ENCODE results near the gene BRF1. TPM values are rescaled to one million over a fixed set of nuclear protein-coding genes. Genes with fewer than 3 reads are reported as not detected.

BRF1 gene
- total RNA-seq, 2 experiments from 2014 or later = 20.0 to 28.1 TPM

DNA sequence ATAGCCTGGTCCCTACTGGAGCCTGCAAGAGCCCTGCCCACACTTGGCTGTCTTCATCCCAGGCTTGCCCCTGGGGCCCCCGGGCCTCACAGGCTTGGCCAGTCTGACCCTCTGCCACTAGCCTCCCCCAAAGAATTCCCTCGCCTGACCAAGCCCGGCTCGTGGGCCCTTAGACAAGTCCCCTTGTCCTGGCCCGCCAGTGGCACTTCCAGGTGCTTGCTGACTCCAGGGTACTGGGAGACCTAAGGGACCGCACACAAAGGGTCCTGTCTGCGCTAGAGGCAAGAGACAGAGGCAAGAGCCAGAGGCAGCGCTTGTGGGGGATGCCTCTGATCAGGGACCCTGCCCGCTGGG lies 47.5 kb downstream of the BRF1 start:
- Mint-ChIP-seq H3K27ac (no peak overlapping the region), H3K36me3 (ENCODE audit: low read depth) (peaks cover 10% of the 10 kb centered on the region), H3K4me1 (no peaks in the 10 kb centered on the region), H3K4me3 (no peak overlapping the region), H3K27me3 (no peaks in the 10 kb centered on the region), H3K9me3 (ENCODE audit: low read depth) (no peaks in the 10 kb centered on the region)
- intact Hi-C loops (cut with DNase I, micrococcal nuclease) = no loop called here
- DNase-seq = no peak
- no peak for ATAC-seq
- CTCF ChIA-PET = no interaction called here
- POLR2A ChIA-PET = no interaction called here

DNA sequence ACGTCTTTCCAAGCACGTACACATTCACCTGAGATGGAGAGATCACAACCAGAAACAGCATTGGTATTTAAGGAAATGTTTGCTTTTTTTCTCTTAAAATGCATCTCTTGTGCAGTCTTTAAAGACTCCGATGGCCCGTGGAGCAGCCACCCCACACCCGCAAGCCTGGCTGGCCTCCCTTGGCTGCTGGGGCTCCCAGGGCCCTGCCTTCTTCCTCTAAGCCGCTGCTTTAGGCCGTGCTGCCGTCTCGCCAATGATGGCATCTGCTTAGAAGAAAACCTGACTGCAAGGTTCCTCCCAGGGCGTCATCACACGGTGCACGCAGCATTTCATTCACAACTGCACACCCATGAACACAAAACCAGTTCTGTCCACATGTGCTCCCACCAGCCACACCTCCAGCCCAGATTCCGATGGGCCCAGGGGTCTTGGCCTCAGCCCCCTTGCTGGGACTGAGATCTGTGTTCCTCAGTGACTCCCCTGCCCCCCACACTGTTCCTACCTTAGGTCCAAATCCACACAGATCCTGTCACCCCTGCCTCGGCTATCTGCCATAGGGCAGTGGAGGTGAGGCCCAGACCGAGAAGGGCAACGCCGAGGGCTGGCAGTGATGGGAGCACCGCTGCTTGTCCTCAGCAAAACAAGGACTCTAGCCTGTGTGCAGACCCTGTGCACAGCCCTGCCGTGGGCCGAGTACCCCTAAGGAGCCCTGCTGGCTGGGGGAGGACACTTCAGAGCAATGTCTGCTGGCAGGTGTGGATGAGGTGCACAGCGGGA lies 48.1 kb downstream of the BRF1 start:
- ChIA-PET POLR2A (no interaction called here), CTCF (no interaction called here)
- ATAC-seq = no peak
- Mint-ChIP-seq H3K27me3 (no peaks in the 10 kb centered on the region), H3K4me3 (no peak overlapping the region), H3K27ac (no peak overlapping the region), H3K4me1 (peaks cover under 1% of the 10 kb centered on the region), H3K9me3 (ENCODE audit: low read depth) (no peaks in the 10 kb centered on the region), H3K36me3 (ENCODE audit: low read depth) (peaks cover 10% of the 10 kb centered on the region)
- intact Hi-C loops (cut with DNase I, micrococcal nuclease) = no loop called here
- DNase-seq = no peak

DNA sequence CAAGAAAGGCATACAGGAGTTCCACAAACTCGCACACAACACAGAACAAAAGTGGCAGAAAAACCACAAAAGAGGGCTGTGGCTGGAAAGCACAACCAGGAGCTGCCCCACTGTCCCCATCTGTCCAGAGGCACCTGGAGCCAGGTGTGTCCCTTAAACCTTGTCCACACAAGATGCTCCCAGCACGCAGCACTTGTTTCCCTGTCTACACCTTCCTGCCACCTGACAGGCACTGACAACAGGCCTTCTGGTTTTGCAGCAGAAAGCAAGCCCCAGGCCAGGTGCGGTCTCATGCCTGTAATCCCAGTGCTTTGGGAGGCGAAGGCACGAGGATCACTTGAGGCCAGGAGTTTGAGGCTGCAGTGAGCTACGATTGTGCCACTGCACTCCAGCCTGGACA lies 48.9 kb downstream of the BRF1 start:
- ChIA-PET POLR2A (no interaction called here), CTCF (no interaction called here)
- intact Hi-C loops (cut with DNase I, micrococcal nuclease) = no loop called here
- ATAC-seq = no peak
- H3K27me3 Mint-ChIP-seq = no peaks in the 10 kb centered on the region
- peaks cover 14% of the 10 kb centered on the region for H3K36me3 Mint-ChIP-seq (ENCODE audit: low read depth)
- no peaks in the 10 kb centered on the region for H3K9me3 Mint-ChIP-seq (ENCODE audit: low read depth)
- no peak overlapping the region for H3K4me3 Mint-ChIP-seq
- H3K4me1 Mint-ChIP-seq = peaks cover 9% of the 10 kb centered on the region
- no peak overlapping the region for H3K27ac Mint-ChIP-seq
- DNase-seq = no peak

GRCh38 chr14:105250986-105251385 lies 49.8 kb downstream of the BRF1 start:
- H3K4me3 Mint-ChIP-seq = no peak overlapping the region

GRCh38 chr14:105250008-105250366 lies 50.8 kb downstream of the BRF1 start:
- no peak overlapping the region for H3K27ac Mint-ChIP-seq
- H3K4me1 Mint-ChIP-seq = peaks cover 15% of the 10 kb centered on the region
- H3K36me3 Mint-ChIP-seq (ENCODE audit: low read depth) = peaks cover 21% of the 10 kb centered on the region
- ATAC-seq = no peak
- ChIA-PET POLR2A (interaction anchor here (1.1 kb wide), 1 partner anchor 241 kb away, joined by 4 read pairs; the partner anchor contains the start of gene TEDC1), CTCF (no interaction called here)
- H3K9me3 Mint-ChIP-seq (ENCODE audit: low read depth) = no peaks in the 10 kb centered on the region
- no peak for DNase-seq
- intact Hi-C loops (cut with DNase I, micrococcal nuclease) = no loop called here
- peak overlapping the region; percentile 68 for H3K4me3 Mint-ChIP-seq
- H3K27me3 Mint-ChIP-seq = no peaks in the 10 kb centered on the region

More at GRCh38 chr14:105250986-105251385, 49.8 kb downstream of the BRF1 start:
- no peaks in the 10 kb centered on the region for H3K27me3 Mint-ChIP-seq
- H3K9me3 Mint-ChIP-seq (ENCODE audit: low read depth) = no peaks in the 10 kb centered on the region
- intact Hi-C loops (cut with DNase I, micrococcal nuclease) = no loop called here
- POLR2A ChIA-PET = interaction anchor here (1.1 kb wide), 1 partner anchor 240 kb away, joined by 4 read pairs; the partner anchor contains the start of gene TEDC1
- CTCF ChIA-PET = interaction anchor here (0.6 to 0.7 kb wide), 2 partner anchors 34 to 194 kb away, joined by 3 read pairs; no protein-coding TSS in a partner anchor
- ATAC-seq = no peak
- H3K27ac Mint-ChIP-seq = no peak overlapping the region
- DNase-seq = no peak
- peaks cover 21% of the 10 kb centered on the region for H3K36me3 Mint-ChIP-seq (ENCODE audit: low read depth)
- peaks cover 10% of the 10 kb centered on the region for H3K4me1 Mint-ChIP-seq

DNA sequence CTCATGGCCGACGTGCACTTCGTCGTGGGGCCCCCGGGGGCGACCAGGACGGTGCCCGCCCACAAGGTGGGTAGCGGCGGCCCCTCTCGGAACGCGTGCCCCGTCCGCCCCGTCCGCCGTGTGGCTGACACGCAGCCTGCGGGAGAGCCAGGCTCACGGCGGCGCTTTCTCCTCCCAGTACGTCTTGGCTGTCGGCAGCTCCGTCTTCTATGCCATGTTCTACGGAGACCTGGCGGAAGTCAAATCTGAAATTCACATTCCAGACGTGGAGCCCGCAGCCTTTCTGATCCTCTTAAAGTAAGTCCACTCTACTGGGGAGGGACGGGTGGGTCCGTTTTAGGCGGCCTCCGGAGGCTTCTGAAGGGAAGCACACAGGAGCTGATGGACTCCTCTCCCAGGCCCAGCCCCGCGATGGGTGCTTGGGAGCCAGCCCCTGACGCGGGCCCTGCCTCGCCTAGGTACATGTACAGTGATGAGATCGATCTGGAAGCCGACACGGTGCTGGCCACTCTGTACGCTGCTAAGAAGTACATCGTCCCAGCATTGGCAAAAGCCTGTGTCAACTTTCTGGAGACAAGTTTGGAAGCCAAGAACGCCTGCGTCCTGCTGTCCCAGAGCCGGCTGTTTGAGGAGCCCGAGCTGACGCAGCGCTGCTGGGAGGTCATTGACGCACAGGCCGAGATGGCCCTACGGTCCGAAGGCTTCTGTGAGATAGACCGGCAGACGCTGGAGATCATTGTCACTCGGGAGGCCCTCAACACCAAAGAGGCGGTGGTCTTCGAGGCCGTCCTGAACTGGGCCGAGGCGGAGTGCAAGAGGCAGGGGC lies 51.4 kb downstream of the BRF1 start:
- ChIA-PET CTCF (interaction anchor here (1.0 to 1.3 kb wide), 2 partner anchors 65 to 241 kb away, joined by 3 read pairs; partner anchors contain the start of gene PACS2), POLR2A (no interaction called here)
- Mint-ChIP-seq H3K9me3 (ENCODE audit: low read depth) (no peaks in the 10 kb centered on the region), H3K27me3 (no peaks in the 10 kb centered on the region), H3K36me3 (ENCODE audit: low read depth) (peaks cover 25% of the 10 kb centered on the region), H3K4me3 (peak overlapping the region; percentile 68), H3K27ac (peak overlapping the region; percentile 51), H3K4me1 (peaks cover 15% of the 10 kb centered on the region)
- ATAC-seq = no peak
- intact Hi-C loops (cut with DNase I, micrococcal nuclease) = loop anchor here in 1 of 2 experiments (10.0 kb wide), 1 partner anchor 85 kb away; the partner anchor contains the start of gene JAG2
- DNase-seq = no peak

- ChIA-PET POLR2A (interaction anchor here (0.6 kb wide), 2 partner anchors 53 to 250 kb away, joined by 3 to 5 read pairs; no protein-coding TSS in a partner anchor), CTCF (interaction anchor here (0.7 to 1.3 kb wide), 4 partner anchors 29 to 241 kb away, joined by 3 to 4 read pairs (median 3); partner anchors contain the start of gene PACS2)
- peak within 1 kb of the TSS; percentile 51 for H3K27ac Mint-ChIP-seq
- DNase-seq (peak; percentile 93), ATAC-seq (peak; percentile 97)
- peak within 1 kb of the TSS; percentile 74 for H3K4me3 Mint-ChIP-seq
- no peaks in the 10 kb centered on the region for H3K9me3 Mint-ChIP-seq (ENCODE audit: low read depth)
- H3K4me1 Mint-ChIP-seq = peaks cover 15% of the 10 kb centered on the region
- no peaks in the 10 kb centered on the region for H3K27me3 Mint-ChIP-seq
- H3K36me3 Mint-ChIP-seq (ENCODE audit: low read depth) = peaks cover 25% of the 10 kb centered on the region
- intact Hi-C loops (cut with DNase I, micrococcal nuclease) = loop anchor here in 1 of 2 experiments (1.0 to 10.0 kb wide), 5 partner anchors 45 to 150 kb away; partner anchors contain the start of genes BRF1, JAG2, PACS2 and TEX22
These were observed 52.2 kb downstream of the BRF1 start, which contains the start of gene BTBD6 for GRCh38 chr14:105248368-105249181. BTBD6 (plus strand) TSS chr14:105248533; CDS start chr14:105248712, 179 bp downstream.

GRCh38 chr14:105247715-105248367 lies 53.0 kb downstream of the BRF1 start:
- Mint-ChIP-seq H3K27me3 (no peaks in the 10 kb centered on the region), H3K4me3 (peak overlapping the region; percentile 74), H3K4me1 (peaks cover 15% of the 10 kb centered on the region), H3K9me3 (ENCODE audit: low read depth) (no peaks in the 10 kb centered on the region), H3K27ac (no peak overlapping the region), H3K36me3 (ENCODE audit: low read depth) (peaks cover 25% of the 10 kb centered on the region)
- DNase-seq = no peak
- ChIA-PET CTCF (interaction anchor here (0.7 to 1.3 kb wide), 3 partner anchors 30 to 177 kb away, joined by 3 to 4 read pairs (median 3); partner anchors contain the start of gene PACS2), POLR2A (interaction anchor here (0.6 kb wide), 1 partner anchor 249 kb away, joined by 5 read pairs; no protein-coding TSS in a partner anchor)
- ATAC-seq = no peak
- intact Hi-C loops (cut with DNase I, micrococcal nuclease) = loop anchor here in 1 of 2 experiments (1.0 to 10.0 kb wide), 5 partner anchors 45 to 150 kb away; partner anchors contain the start of genes BRF1, JAG2, PACS2 and TEX22

DNA sequence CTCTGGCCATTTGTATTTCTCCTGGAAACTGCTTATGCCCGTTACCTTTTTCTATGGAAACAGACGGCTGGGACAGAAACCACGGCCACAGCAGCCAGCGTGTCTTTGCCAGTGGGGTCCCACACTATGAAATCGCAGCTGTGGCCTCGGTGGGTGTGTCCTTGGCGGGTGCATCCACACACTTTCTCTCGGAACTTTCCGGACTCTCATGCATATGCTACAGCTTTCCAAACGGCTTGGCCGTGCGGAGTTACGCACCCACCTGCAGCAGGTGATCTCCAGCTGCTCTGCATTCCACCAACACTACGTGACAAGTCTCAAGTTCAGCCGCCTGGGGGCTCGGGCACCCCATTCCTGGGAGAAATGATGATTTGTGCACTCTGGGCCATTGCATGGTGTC lies 53.8 kb downstream of the BRF1 start:
- no peak for DNase-seq
- peaks cover 15% of the 10 kb centered on the region for H3K4me1 Mint-ChIP-seq
- intact Hi-C loops (cut with DNase I, micrococcal nuclease) = loop anchor here in 1 of 2 experiments (10.0 kb wide), 1 partner anchor 82 kb away; the partner anchor contains the start of gene JAG2
- no peak for ATAC-seq
- no peaks in the 10 kb centered on the region for H3K27me3 Mint-ChIP-seq
- peak overlapping the region; percentile 74 for H3K4me3 Mint-ChIP-seq
- H3K27ac Mint-ChIP-seq = peak overlapping the region; percentile 31
- ChIA-PET POLR2A (no interaction called here), CTCF (interaction anchor here (0.7 kb wide), 1 partner anchor 39 kb away, joined by 3 read pairs; no protein-coding TSS in a partner anchor)
- H3K9me3 Mint-ChIP-seq (ENCODE audit: low read depth) = no peaks in the 10 kb centered on the region
- H3K36me3 Mint-ChIP-seq (ENCODE audit: low read depth) = peaks cover 25% of the 10 kb centered on the region

DNA sequence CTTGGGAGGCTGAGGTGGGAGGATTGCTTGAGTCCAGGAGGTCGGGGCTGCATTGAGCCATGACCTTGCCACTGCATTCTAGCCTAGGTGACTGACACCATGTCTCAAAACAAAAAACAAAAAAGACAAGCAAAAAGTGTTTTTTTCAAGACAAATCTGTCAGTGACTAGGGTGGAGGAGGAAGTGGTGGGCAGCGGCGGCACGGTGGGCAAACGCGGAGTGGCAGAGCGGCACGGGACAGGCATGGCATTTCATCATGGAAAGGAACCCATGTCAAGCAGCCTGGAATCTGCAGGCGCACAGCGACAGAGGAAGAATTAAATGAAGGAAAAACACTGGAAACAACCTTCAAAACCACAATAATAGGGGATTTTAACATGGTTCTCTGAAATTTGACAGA lies 56.5 kb downstream of the BRF1 start:
- no peak overlapping the region for H3K4me3 Mint-ChIP-seq
- H3K36me3 Mint-ChIP-seq (ENCODE audit: low read depth) = peaks cover 17% of the 10 kb centered on the region
- no peaks in the 10 kb centered on the region for H3K27me3 Mint-ChIP-seq
- ChIA-PET POLR2A (no interaction called here), CTCF (no interaction called here)
- no peaks in the 10 kb centered on the region for H3K9me3 Mint-ChIP-seq (ENCODE audit: low read depth)
- no peak overlapping the region for H3K27ac Mint-ChIP-seq
- peaks cover 15% of the 10 kb centered on the region for H3K4me1 Mint-ChIP-seq
- ATAC-seq (no peak), DNase-seq (no peak)
- intact Hi-C loops (cut with DNase I, micrococcal nuclease) = loop anchor here in 1 of 2 experiments (10.0 kb wide), 1 partner anchor 80 kb away; the partner anchor contains the start of gene JAG2

Data from activated CD4-positive, alpha-beta T cell treated with anti-CD3 and anti-CD28 coated beads for 36 hours (primary cell).